Uterus (tissue), 4 donors: ENCODE data around the gene ACOT11. TPM values are rescaled to one million over a fixed set of nuclear protein-coding genes. Genes with fewer than 3 reads are reported as not detected.

ENCODE experiments used
- DNase-seq, 2 donors: peaks; one replicate each; pipeline ENCODE4 v3.0.0-alpha.2; 2019 to 2020
- H3K27ac ChIP-seq, 2 donors: fragments of 200-600 bp; sonication (generic); 1 replicate in 1 of 2; 2 replicates in 1 of 2; pipeline ENCODE4 v1.5.1; 2016 to 2018
- H3K27me3 ChIP-seq, 2 donors: fragments of 200-600 bp; sonication (generic); one replicate each; pipeline ENCODE4 v1.5.1; 2018 to 2019; ENCODE audit warnings: control low read depth in 1 of 2
- H3K36me3 ChIP-seq, 2 donors: fragments of 200-600 bp; sonication (generic); one replicate each; pipeline ENCODE4 v1.5.1; 2019; ENCODE audit warnings: control low read depth in 1 of 2
- H3K4me1 ChIP-seq, 2 donors: fragments of 200-600 bp; sonication (generic); one replicate each; pipeline ENCODE4 v1.5.1; 2018 to 2019; ENCODE audit warnings: control low read depth in 1 of 2
- H3K4me3 ChIP-seq, 2 donors: fragments of 200-600 bp; sonication (generic); 1 replicate in 1 of 2; 2 replicates in 1 of 2; pipeline ENCODE4 v1.5.1; 2018 to 2019; ENCODE audit warnings: mild to moderate bottlenecking in 1 of 2
- H3K9me3 ChIP-seq, 2 donors: fragments of 200-600 bp; sonication (generic); one replicate each; pipeline ENCODE4 v1.5.1; 2019; ENCODE audit warnings: control low read depth in 1 of 2
- POLR2A ChIP-seq, 2 donors: fragments of 450-650 bp; IDR thresholded peaks; one replicate each; pipeline ENCODE4 v1.6.1; 2016; ENCODE audit warnings: antibody characterized with exemption in 2 of 2, mild to moderate bottlenecking in 1 of 2, moderate library complexity in 1 of 2
- intact Hi-C: fragments of 100-400 bp; cut with DNase I; formaldehyde crosslinking; loops from one replicate; pipeline ENCODE4 v1.15.1; 2023; ENCODE audit warnings: low total_unique reads
- total RNA-seq, 4 donors: library from RNA; depleted of rRNA in 3 of 4; stranded (reverse); fragments of >200 nt in 3 of 4; gene quantifications; one replicate each; pipeline versions ENCODE4 v1.1.0 to v1.2.4, GENCODE V29; 2014 to 2023
- TF ChIP-seq, protein P1 (sequence below), 4 experiments: fragments of 200-600 bp in 2 of 4; fragments of 450-650 bp in 2 of 4; sonication (generic) in 2 of 4; IDR thresholded peaks; one replicate each; pipeline ENCODE4 v1.5.1; 2016 to 2019; ENCODE audit warnings: antibody characterized with exemption in 4 of 4, mild to moderate bottlenecking in 2 of 4, moderate library complexity in 1 of 4
- donor health status: DM: yes; HTN: yes; CAD: no.

The ACOT11 gene
- total RNA-seq, 4 donors from 2014 or later, result 2.4 to 17.1 (median 10.1) TPM

GRCh38 chr1:54557671-54558355 is 9.8 kb downstream of the ACOT11 start:
- TF ChIP-seq POLR2A (IDR thresholded peaks at IDR 0.05), result no peak
- TF ChIP-seq, protein P1, sequence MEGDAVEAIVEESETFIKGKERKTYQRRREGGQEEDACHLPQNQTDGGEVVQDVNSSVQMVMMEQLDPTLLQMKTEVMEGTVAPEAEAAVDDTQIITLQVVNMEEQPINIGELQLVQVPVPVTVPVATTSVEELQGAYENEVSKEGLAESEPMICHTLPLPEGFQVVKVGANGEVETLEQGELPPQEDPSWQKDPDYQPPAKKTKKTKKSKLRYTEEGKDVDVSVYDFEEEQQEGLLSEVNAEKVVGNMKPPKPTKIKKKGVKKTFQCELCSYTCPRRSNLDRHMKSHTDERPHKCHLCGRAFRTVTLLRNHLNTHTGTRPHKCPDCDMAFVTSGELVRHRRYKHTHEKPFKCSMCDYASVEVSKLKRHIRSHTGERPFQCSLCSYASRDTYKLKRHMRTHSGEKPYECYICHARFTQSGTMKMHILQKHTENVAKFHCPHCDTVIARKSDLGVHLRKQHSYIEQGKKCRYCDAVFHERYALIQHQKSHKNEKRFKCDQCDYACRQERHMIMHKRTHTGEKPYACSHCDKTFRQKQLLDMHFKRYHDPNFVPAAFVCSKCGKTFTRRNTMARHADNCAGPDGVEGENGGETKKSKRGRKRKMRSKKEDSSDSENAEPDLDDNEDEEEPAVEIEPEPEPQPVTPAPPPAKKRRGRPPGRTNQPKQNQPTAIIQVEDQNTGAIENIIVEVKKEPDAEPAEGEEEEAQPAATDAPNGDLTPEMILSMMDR (IDR thresholded peaks at IDR 0.05), result no peak
- H3K27me3 ChIP-seq, result no peaks in the 10 kb centered on the region
- H3K9me3 ChIP-seq, result no peaks in the 10 kb centered on the region
- H3K4me1 ChIP-seq, result no peaks in the 10 kb centered on the region
- no peak overlapping the region for H3K4me3 ChIP-seq
- intact Hi-C loops, result no loop called here
- no peak for DNase-seq
- no peak overlapping the region for H3K27ac ChIP-seq
- H3K36me3 ChIP-seq, result no peaks in the 10 kb centered on the region

GRCh38 chr1:54558434-54559030 is 10.5 kb downstream of the ACOT11 start:
- Histone ChIP-seq H3K4me3 (no peak overlapping the region), H3K27ac (no peak overlapping the region), H3K4me1 (no peaks in the 10 kb centered on the region), H3K27me3 (no peaks in the 10 kb centered on the region), H3K9me3 (no peaks in the 10 kb centered on the region), H3K36me3 (no peaks in the 10 kb centered on the region)
- intact Hi-C loops, result no loop called here
- peak in 1 of 2 donors; percentile 12 for DNase-seq
- TF ChIP-seq, protein P1 (IDR thresholded peaks at IDR 0.05), result no peak
- TF ChIP-seq POLR2A (IDR thresholded peaks at IDR 0.05), result no peak

- TF ChIP-seq, protein P1 (IDR thresholded peaks at IDR 0.05), result no peak
- no peak for TF ChIP-seq POLR2A (IDR thresholded peaks at IDR 0.05)
- no peaks in the 10 kb centered on the region for H3K9me3 ChIP-seq
- no peak overlapping the region for H3K4me3 ChIP-seq
- H3K27ac ChIP-seq, result no peak overlapping the region
- intact Hi-C loops, result no loop called here
- DNase-seq, result no peak
- no peaks in the 10 kb centered on the region for H3K4me1 ChIP-seq
- no peaks in the 10 kb centered on the region for H3K27me3 ChIP-seq
- no peaks in the 10 kb centered on the region for H3K36me3 ChIP-seq
Observed at GRCh38 chr1:54559111-54559548, 11.1 kb downstream of the ACOT11 start.

DNA sequence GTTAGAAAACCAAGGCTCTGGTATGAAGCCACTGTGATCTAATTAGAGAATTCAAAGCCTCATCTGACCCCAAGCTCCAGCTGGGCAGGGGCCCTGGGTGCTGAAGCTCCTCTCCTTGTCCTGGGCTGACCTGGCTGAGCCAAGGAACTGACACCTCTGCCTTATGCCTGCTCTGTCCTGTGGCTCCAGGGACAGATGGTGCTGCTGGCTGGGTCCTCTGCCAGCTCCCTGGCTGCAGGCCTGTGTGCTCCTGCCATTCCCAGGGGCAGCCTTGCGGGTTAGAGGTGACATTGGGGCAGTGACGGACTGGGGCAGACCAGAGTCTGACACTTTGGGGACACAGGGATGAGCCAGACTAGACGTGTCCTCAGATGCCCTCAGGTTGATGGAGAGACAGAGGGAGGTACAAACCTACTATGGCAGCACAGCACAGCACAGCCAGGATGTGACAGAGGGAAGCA is 11.8 kb downstream of the ACOT11 start:
- no peak overlapping the region for H3K27ac ChIP-seq
- intact Hi-C loops, result no loop called here
- no peak for TF ChIP-seq POLR2A (IDR thresholded peaks at IDR 0.05)
- TF ChIP-seq, protein P1 (IDR thresholded peaks at IDR 0.05), result no peak
- no peaks in the 10 kb centered on the region for H3K27me3 ChIP-seq
- no peaks in the 10 kb centered on the region for H3K36me3 ChIP-seq
- H3K9me3 ChIP-seq, result no peaks in the 10 kb centered on the region
- no peaks in the 10 kb centered on the region for H3K4me1 ChIP-seq
- H3K4me3 ChIP-seq, result no peak overlapping the region
- no peak for DNase-seq
